Measurements from ENCODE around the gene PRKCH.

Gene PRKCH

DNA sequence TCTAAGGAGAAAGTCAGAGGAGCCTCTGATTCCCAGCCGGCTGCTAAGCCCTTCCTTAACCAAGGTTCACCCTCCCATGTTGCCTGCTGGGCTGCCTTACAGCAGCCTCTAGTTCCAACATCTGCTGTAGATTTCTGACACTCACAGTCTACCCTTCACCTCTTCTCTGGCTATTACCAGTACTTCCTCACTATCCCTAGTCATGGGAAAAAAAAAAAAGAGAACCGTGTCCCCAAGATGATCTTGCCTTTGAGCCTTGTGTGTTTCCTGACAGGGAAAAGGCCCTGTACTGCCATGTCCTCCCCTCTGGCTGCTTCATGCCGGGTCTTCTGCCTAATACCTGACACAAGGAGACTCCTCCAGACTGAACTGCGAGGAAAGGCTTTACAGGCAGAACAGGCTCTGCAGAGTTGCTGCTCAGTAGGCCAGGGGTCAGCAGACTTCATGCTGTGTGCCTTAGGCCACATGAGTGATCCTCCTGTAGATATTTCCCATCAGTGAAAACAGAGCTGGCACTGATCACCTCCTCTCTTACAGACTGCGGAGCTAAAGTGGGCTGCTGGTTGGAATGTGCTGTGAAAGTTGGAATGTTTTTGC is 46.8 kb downstream of the PRKCH start:
- no peak for DNase-seq (ENCODE audit: low read depth)

DNA sequence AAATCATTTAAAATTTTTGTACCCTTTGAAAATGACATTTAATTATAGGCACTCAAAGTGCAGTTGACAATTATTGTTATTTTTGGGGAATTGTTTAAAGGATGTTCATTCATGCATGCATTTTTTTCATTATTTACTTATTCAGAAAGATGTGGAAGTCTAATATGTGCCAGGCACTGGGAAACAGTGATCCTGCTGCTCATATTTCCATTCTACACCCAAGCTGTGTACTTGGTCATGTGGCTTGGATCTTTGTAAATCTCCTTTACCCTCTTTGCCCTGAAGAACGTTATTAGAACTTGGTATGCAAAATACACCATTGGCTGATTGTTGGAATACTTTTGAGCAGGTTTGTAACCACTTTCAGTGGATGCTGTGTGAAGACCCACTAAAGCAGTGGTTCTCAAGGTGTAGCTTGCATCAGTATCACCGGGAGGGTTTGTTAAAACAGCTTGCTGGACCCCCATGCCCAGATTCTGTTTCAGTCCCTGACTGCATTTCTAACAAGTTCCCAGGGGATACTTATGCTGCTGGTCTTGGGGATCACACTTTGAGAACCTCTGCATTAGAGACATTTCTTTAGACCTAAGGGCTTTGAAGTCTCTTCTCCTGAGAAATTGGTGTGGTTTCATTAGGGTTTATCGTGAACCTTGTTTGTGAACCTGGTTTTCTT is 47.5 kb downstream of the PRKCH start:
- no peak for DNase-seq (ENCODE audit: low read depth)

DNA sequence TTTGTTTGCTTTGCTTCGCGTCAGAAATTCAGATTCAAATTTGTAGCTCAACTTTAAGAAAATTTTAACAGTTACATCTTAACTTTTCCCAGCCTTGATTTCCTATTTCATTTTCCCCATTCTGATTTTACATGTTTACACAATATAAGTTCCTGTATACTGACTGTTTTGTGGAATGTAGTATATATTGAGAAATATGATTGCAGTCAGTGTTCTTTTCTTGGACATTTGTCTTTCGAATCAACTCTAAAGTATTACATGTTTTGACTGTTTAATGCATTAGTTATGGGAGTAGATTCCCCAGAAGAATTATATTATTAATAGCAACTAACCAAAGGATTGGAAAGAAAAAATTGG is 48.1 kb downstream of the PRKCH start:
- DNase-seq (ENCODE audit: low read depth), result no peak

DNA sequence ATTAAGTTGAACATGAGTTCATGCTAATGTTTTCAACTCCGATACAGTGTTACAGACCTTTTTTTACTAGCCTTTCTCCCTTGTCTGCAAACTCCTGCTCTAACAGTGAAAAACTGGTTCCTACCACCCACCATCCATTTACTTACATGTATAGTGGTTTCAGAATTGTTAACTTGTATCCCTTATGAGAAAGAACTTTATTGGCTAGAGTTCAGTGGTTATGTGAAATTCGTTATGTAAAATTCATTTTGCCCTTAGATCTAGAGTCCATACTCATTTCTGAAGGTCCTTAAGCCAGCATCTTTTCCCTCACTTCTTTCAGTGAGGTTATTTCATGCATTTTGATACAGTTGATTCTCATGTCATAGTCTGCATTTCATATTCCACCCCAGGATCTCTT is 51.0 kb downstream of the PRKCH start:
- DNase-seq (ENCODE audit: low read depth), result no peak

DNA sequence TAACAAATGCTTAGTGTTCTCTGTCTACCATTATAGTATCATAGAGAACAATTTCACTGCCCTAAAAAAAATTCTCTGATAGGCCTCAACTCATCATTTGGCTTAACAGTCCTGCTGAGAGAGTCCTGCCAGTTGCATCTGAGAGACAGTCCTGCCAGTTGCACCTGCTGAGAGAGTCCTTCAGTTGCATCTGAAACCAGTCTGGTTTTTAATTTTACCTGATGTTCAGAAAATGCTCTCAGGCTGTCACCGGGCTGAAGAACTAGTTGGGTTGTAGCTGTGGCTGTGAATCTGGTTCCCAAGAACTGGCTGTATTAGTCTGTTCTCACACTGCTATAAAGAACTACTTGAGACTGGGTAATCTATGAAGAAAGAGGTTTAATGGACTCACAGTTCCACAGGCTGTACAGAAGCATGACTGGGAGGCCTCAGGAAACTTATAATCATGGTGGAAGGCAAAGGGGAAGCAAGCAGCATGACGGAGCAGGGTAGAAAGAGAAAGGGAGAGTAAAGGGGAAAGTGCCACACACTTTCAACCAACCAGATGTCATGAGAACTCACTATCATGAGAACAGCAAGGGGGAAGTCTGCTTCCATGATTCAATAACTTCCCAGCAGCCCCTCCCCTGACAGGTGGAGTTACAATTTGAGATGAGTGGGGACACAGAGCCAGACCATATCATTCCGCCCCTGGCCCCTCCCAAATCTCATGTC is 51.6 kb downstream of the PRKCH start:
- DNase-seq (ENCODE audit: low read depth), result no peak

DNA sequence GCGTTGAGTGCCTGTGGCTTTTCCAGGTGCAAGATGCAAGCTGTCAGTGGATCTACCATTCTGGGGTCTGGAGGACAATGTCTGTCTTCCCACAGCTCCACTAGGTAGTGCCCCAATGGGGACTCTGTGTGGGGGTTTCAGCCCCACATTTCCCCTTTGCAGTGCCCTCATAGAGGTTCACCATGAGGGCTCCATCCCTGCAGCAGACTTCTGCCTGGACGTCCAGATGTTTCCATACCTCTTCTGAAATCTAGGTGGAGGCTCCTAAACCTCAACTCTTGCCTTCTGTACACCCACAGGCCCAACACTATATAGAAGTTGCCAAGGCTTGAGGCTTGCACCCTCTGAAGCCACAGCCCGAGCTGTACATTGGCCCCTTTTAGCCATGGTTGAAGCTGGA is 52.9 kb downstream of the PRKCH start:
- DNase-seq (ENCODE audit: low read depth), result no peak

DNA sequence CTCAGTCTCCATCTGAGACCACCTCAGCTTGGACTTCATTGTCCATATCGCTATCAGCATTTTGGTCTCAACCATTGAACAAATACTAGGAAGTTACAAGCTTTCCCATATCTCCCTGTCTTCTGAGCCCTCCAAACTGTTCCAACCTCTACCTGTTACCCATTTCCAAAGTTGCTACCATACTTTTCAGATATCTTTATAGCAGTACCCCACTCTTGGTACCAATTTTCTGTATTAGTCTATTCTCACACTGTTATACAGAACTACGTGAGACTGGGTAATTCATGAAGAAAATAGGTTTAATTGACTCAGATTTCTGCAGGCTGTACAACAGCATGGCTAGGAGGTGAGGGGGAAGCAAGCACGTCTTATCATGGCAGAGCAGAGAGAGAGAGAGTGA is 53.8 kb downstream of the PRKCH start:
- no peak for DNase-seq (ENCODE audit: low read depth)

DNA sequence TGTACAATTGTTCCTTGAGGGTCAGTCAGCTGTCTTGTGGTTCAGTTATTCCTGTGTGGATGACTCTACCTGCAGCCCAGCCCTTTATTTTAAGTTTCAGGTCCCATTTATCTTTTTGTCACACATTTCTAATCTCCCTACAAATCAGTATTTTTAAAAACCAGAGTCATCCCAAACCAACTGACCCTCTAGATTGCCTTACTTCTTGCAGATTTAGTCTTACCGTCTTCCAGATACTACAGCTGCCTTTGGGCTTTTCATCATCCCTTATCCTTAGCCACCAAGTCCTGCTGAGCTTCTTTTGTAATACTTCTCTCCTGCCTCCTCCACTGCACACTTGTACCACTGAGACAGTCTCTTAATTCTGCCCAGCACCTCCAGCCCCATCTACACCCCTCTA is 54.9 kb downstream of the PRKCH start:
- DNase-seq (ENCODE audit: low read depth), result no peak

DNA sequence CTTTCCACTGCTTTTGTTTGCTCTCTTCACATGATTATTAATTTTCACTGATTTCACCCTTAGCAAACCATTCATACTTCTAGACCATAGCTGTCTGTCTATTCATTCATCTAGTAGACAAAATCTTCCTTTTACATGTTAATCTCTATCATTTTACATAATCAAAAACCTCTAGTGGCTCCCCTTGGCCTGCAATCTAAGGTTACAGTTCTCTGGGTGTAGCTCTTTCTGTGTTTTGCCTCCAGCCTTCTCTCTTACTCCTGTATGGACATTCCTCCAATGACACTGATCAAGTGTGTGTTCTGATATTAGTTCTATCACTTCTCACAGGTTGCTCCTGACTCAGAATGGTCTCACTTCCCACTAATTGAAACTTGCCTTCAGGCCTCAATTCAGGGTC is 56.4 kb downstream of the PRKCH start:
- no peak for DNase-seq (ENCODE audit: low read depth)

DNA sequence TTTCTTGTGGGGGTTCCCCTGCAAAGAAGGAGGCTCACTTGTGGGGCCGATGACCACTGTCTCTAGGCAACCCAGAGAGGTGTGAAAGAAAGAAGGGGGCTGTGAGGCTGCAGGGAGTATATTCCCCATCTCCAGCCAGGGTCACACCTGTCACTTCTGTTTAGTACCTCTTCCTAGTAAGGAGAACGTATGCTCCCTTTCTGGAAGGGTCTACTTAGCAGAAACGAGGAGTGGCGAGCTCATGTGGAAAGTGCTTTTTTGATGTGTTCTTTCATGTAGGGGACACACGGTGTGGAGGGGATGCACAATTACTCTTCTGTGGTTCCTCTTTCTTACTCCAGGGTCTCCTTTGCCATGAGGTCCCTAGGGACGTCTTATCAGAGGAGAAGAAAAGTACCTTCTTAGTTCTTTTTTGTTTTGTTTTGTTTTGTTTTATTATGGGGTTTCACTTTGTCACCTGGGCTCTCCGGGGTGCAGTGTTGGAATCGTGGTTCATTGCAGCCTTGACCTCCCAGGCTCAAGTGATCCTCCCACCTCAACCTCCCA is 58.3 kb downstream of the PRKCH start:
- no peak for DNase-seq (ENCODE audit: low read depth)

DNA sequence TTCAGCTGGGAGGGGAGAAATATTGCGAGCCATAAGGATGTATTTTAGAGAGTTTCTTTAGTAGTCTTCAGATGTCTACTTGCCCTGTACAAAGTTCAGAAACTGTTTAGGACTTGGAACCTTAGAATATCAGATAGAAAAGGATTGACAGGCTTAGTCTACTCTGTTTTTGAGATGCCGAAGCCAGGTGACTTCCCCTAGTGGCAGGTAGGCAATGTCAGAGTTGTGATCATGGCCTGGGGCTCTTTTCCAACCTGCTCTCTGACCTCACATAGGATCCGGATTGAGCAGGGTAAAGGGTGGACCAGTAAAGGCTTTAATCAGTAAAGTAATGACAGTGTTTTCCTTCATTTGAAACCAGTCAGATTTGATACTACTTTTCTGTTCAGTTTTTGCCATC is 59.6 kb downstream of the PRKCH start:
- DNase-seq (ENCODE audit: low read depth), result no peak

DNA sequence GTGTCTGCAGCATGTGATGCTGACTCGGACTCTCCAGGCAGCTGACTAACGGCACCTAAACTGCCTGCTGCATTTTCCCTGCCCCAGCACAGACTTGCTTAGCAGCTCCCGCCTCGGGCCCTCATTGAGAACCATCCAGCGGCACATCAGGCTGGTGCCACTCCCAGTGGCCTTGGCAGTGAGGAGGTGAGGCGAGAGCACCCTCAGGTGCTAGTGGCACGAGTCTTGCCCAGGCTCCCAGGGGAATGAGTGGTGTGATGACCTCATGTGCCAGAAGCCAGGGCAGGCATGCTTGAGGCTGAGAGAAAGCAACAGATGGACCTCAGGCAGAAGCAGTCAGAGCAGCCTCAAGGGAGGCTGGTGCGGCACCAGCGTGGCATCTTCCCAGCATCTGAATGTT is 60.2 kb downstream of the PRKCH start:
- DNase-seq (ENCODE audit: low read depth), result no peak

DNA sequence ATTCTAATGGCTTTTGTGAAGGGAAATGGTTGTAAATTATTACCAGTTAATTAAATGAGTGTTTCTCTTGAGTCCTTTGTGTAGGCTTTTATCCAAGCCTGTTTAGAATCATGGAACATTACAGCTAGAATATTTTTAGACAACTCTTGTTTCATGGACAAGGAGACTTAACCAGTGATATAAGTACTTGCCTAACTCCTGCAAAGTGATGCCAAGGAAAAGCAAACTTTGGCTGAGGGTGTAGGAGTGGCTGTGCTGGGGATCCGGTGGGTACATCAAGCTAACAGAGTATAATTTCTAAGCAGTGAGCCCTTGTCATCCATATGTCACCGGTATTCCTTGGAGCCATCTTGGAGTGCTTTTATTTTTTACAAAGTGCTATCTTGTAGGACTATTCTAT is 61.5 kb downstream of the PRKCH start:
- DNase-seq (ENCODE audit: low read depth), result no peak

DNA sequence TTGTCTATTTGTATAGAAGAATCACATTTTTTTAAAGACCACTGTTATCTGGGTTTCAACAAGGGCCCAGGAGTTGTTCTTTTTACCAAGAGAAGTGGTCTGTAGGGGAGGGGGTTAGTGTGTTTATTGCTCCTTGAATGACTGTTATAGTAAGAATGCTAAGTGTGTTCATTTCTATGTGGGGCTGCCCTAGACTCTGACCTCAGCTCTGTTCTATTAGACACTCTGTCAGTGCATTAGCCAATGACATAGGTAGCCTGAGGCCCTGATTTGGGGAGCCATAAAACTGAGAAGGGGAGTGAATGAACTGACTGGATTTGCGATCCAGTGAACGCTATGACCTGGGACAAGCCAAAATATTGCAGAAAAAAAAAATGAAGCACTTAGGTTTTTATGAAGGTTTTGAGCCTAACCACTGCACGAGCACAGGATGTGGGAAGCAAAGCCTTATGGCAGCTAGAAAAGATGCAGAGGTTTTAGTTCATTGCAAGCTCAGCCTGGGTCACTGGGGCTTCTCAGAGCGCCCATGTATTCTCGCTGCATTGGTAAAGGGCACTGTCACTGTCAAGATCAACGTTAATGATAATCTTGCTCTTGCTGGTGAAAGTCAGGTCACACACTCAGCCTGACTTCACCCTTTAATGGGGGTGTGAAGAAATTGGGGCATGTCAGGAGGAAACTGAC is 63.8 kb downstream of the PRKCH start:
- DNase-seq (ENCODE audit: low read depth), result no peak

DNA sequence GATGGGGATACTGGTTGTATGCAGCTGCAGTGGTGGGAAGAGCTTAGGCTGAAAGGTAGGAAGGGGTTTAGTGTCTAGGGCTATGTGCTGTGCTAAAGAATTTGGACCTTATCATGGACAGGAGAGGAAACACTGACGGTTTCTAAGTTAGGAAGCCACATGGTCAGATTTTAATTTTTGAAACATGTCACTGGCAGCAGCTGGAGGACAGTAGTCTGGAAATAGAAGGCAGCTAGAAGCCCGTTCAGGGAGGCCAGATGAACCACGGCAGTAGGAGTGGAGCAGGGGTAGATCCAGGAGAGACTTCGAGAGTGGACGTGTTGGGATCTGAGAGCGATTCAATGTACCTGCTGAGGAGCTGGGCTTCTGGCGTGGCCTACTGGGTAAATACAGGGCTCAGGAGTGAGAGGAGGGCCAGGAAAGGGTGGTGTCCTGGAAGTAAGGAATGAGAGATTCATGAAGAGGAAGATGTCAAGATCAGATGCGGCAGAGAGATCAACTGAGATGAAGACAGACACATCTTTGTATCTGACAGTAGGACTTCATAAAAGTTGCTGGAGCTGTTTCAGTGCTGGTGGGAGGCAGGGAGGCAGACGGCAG is 64.9 kb downstream of the PRKCH start:
- DNase-seq (ENCODE audit: low read depth), result no peak

DNA sequence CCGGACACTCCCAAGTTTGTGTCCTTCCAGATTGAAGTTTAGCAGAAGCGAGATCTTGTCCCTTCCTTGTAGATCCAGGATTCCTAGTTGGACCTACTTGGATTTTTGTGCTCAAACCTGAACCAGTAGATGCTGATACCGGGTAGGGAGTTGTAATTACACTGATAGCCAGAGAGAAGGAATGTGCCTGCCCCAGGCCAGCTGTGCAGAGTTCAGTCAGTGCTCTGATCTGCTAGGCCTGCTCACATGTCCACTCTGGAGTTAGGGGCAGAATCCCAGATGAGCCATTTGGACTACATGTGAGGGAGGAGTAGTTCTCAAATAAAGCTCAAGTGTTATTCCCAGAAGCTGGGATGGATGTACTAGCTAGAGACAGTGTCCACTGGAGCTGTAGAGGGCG is 65.7 kb downstream of the PRKCH start:
- DNase-seq (ENCODE audit: low read depth), result no peak

DNA sequence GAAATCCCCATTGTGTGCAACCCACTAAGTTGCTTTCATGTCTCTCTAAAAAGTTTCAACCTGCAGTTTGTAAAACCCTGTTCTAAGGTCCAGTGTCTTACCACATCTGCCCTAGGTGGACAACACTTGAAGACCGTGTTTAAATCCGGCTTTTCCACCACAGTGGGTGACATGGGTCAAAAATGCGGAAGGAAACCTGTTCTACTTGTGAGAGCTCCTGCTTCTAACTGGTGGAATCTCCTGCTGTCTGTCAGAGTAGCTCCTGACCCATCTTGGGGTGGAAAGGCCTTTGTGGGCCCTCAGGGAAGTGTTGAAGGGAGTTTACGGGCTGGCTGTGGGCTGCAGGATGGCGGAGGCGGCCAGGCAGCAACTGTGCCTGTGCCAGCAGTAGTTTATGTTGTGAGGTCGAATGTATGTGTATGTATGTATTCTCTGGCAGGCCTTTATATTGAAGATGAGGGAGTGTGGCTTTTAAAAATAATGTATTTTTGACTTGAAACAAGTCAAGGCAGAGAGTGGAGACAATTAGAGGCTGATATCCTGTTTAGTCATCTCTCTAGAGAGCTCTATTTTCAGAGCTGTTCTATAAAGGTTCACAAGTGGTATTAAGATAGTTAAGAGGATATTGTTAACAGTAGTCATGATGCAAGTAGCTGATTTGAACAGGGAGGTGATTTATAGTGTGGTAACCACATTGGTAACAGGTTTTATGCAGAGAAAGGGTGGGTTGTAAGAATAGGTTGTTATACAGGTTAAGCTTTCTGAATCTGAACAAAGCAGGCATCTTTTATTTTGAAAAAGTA is 67.0 kb downstream of the PRKCH start:
- DNase-seq (ENCODE audit: low read depth), result peak; percentile 8

DNA sequence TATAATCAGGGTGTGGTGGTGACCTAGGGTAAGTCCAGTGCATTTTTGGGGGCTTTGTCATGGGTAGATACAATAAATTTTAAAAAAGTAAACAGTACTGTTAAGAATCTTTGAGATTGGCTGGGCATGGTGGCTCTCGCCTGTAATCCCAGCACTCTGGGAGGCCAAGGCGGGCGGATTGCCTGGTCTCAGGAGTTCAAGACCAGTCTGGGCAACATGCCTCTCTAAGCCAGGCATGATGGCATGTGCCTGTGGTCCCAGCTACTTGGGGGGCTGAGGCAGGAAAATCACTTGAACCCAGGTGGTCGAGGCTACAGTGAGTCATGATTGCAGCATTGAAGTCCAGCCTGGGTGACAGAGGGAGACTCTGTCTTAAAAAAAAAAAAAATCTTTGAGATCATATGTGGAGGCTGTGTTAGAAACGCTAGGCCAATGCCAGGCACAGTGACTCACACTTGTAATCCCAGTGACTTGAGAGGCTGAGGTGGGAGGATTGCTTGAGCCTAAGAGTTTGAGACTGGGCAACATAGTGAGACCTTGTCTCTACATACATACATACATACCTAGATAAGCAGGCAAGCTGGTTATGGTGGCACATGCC is 67.7 kb downstream of the PRKCH start:
- no peak for DNase-seq (ENCODE audit: low read depth)

DNA sequence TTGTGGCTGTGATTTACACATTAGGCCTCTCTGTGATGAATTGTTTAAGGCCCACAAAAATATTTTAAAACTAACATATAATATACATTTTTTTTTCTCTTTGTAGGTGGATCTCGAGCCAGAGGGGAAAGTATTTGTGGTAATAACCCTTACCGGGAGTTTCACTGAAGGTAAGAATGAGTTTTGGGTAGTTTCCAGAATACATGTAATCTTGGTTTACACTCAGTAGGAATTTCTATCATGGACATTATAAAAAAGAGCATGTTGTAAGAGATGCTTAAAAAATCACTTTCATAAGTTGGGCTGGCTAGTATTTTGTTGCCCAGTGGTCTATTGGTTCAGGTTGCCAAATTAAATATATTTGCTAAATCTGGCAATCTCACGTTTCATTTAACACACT is 69.7 kb downstream of the PRKCH start:
- no peak for DNase-seq (ENCODE audit: low read depth)

DNA sequence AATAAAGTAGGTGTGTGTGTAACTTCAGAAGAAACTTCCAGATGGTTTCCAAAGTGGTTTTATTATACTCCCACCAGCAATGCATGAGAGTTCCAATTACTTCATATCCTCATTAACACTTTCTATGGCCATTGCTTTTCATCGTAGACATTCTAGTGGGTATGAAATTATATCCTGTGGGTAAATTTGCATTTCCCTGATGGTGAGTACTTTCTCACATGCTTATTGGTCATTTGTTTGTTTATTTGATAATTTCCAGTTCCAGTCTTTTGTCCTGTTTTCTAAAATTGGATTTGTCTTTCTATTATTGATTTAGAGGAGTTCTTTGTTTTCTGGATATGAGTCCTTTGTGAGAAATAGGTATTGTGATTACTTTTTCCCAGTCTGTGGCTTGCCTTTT is 70.9 kb downstream of the PRKCH start:
- no peak for DNase-seq (ENCODE audit: low read depth)

DNA sequence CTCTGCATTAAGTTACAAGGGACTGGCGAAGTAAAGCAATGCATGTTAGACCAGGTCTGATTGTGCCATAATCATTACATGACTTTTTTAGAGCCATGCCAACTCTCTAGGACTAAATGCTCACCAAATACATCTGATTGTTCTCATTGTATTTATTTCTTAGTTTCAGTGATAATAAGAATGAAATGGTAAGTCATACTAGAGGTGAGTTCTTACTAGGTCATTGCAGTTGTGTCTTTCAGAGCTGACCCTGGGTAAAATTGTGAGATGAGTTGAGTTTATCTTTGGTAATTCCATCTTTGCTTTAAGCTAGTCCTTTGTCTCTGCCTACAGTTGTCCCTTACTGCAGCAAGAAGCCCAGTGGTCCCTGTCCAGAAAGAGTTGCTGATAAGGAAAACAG is 73.2 kb downstream of the PRKCH start:
- DNase-seq (ENCODE audit: low read depth), result no peak

Measured in GM04503 (cell line).